Type B pancreatic cell (in vitro differentiated cells): ENCODE results near the gene SHC1. TPM values are rescaled to one million over a fixed set of nuclear protein-coding genes. Genes with fewer than 3 reads are reported as not detected.

Experiments
- DNase-seq: peaks from one replicate; pipeline ENCODE4 v3.0.0; 2021; ENCODE audit warnings: mixed read lengths; ENCODE audit not compliant: unreplicated experiment; ENCODE audit errors: extremely low spot score
- H3K27ac Mint-ChIP-seq: 2 replicates; pipeline ENCODE4 v1.8.0; 2021; ENCODE audit warnings: mild to moderate bottlenecking, mixed read lengths
- H3K27me3 Mint-ChIP-seq: 2 replicates; pipeline ENCODE4 v1.8.0; 2021; ENCODE audit warnings: mixed read lengths
- H3K36me3 Mint-ChIP-seq: 2 replicates; pipeline ENCODE4 v1.8.0; 2021; ENCODE audit warnings: mixed read lengths
- H3K4me1 Mint-ChIP-seq: one replicate; pipeline ENCODE4 v1.8.0; 2021; ENCODE audit warnings: mixed read lengths; ENCODE audit not compliant: unreplicated experiment
- H3K4me3 Mint-ChIP-seq: 2 replicates; pipeline ENCODE4 v1.8.0; 2021; ENCODE audit warnings: mild to moderate bottlenecking, mixed read lengths
- H3K9me3 Mint-ChIP-seq: 2 replicates; pipeline ENCODE4 v1.8.0; 2021; ENCODE audit warnings: mixed read lengths
- CTCF ChIP-seq: fragments of 200-600 bp; sonication (generic); conservative IDR thresholded peaks from 2 replicates; pipeline ENCODE4 v1.5.0; 2021; ENCODE audit warnings: antibody characterized with exemption, mild to moderate bottlenecking
- total RNA-seq: library from RNA; stranded (reverse); gene quantifications from 2 replicates; pipeline ENCODE4 v1.2.1, GENCODE V29; 2021; ENCODE audit warnings: low replicate concordance

The SHC1 gene
- total RNA-seq, 1 donor from 2014 or later = 87.8 TPM

GRCh38 chr1:155017041-155017945 lies 46.7 kb upstream of the SHC1 start:
- DNase-seq = peak; percentile 94
- peak overlapping the region; percentile 86 for H3K27ac Mint-ChIP-seq
- TF ChIP-seq CTCF = peak; percentile 99
- H3K4me1 Mint-ChIP-seq = peaks cover 30% of the 10 kb centered on the region
- no peaks in the 10 kb centered on the region for H3K27me3 Mint-ChIP-seq
- no peaks in the 10 kb centered on the region for H3K36me3 Mint-ChIP-seq
- H3K9me3 Mint-ChIP-seq = no peaks in the 10 kb centered on the region
- peak overlapping the region; percentile 68 for H3K4me3 Mint-ChIP-seq

- H3K9me3 Mint-ChIP-seq = no peaks in the 10 kb centered on the region
- no peak overlapping the region for H3K4me3 Mint-ChIP-seq
- no peak for TF ChIP-seq CTCF
- no peak for DNase-seq
- H3K27me3 Mint-ChIP-seq = no peaks in the 10 kb centered on the region
- peaks cover 31% of the 10 kb centered on the region for H3K4me1 Mint-ChIP-seq
- peak overlapping the region; percentile 86 for H3K27ac Mint-ChIP-seq
- no peaks in the 10 kb centered on the region for H3K36me3 Mint-ChIP-seq
Observed at GRCh38 chr1:155016231-155016831, 45.8 kb upstream of the SHC1 start.

- DNase-seq = no peak
- Mint-ChIP-seq H3K27me3 (no peaks in the 10 kb centered on the region), H3K4me3 (no peak overlapping the region), H3K9me3 (no peaks in the 10 kb centered on the region), H3K4me1 (peaks cover 34% of the 10 kb centered on the region), H3K36me3 (no peaks in the 10 kb centered on the region), H3K27ac (peak overlapping the region; percentile 86)
- TF ChIP-seq CTCF = no peak
Observed at GRCh38 chr1:155015527-155016230, 45.1 kb upstream of the SHC1 start.

- H3K9me3 Mint-ChIP-seq = no peaks in the 10 kb centered on the region
- no peaks in the 10 kb centered on the region for H3K27me3 Mint-ChIP-seq
- DNase-seq = no peak
- TF ChIP-seq CTCF = no peak
- no peak overlapping the region for H3K27ac Mint-ChIP-seq
- peaks cover 33% of the 10 kb centered on the region for H3K4me1 Mint-ChIP-seq
- no peak overlapping the region for H3K4me3 Mint-ChIP-seq
- H3K36me3 Mint-ChIP-seq = no peaks in the 10 kb centered on the region
Observed at GRCh38 chr1:155014709-155015508, 44.4 kb upstream of the SHC1 start.

- TF ChIP-seq CTCF = no peak
- H3K36me3 Mint-ChIP-seq = no peaks in the 10 kb centered on the region
- H3K27me3 Mint-ChIP-seq = no peaks in the 10 kb centered on the region
- no peak overlapping the region for H3K4me3 Mint-ChIP-seq
- H3K27ac Mint-ChIP-seq = no peak overlapping the region
- DNase-seq = no peak
- no peaks in the 10 kb centered on the region for H3K9me3 Mint-ChIP-seq
- H3K4me1 Mint-ChIP-seq = peaks cover 24% of the 10 kb centered on the region
Observed at GRCh38 chr1:155013632-155014031, 43.1 kb upstream of the SHC1 start.
